SK-N-SH (cell line): ENCODE results near the gene SLC46A1. TPM values are rescaled to one million over a fixed set of nuclear protein-coding genes. Genes with fewer than 3 reads are reported as not detected.

Source experiments
- CTCF ChIA-PET: fragments of 300-600, 350-600 bp; formaldehyde crosslinking; extraction: SDS; loops from one replicate; lab custom pipeline; 2021; lab: Yijun Ruan, JAX
- POLR2A ChIA-PET: fragments of 350-600 bp; sonication (Branson Sonifier 250); formaldehyde crosslinking; extraction: SDS; loops from one replicate; lab custom pipeline; 2020; ENCODE audit warnings: antibody characterized with exemption, inconsistent platforms; lab: Yijun Ruan, JAX
- DNase-seq: peaks from one replicate; pipeline ENCODE4 v3.0.0; 2012
- H2AFZ ChIP-seq: fragments of 200-600 bp; sonication (generic); 2 replicates; pipeline ENCODE4 v1.8.1; 2016; ENCODE audit warnings: antibody characterized with exemption, mild to moderate bottlenecking, low read depth
- H3F3A ChIP-seq: fragments of 200-600 bp; sonication (generic); replicated peaks from 2 replicates; pipeline ENCODE3; 2016; ENCODE audit warnings: antibody characterized with exemption, mild to moderate bottlenecking; ENCODE audit not compliant: insufficient read depth
- H3K27ac ChIP-seq, 2 experiments: fragments of 200-500 bp in 1 of 2; fragments of 200-600 bp in 1 of 2; sonication (Bioruptor generic) in 1 of 2; sonication (generic), shearing (Covaris generic) in 1 of 2; 2 replicates each; pipeline versions ENCODE4 v1.5.1 to v1.6.1; 2014 to 2016; ENCODE audit warnings: low read depth in 2 of 2, inconsistent platforms in 1 of 2, low read length in 1 of 2, mild to moderate bottlenecking in 1 of 2, mixed read lengths in 1 of 2
- H3K27me3 ChIP-seq: fragments of 200-600 bp; sonication (generic), shearing (Covaris generic); 2 replicates; pipeline ENCODE4 v1.6.1; 2016; ENCODE audit warnings: mixed run types; ENCODE audit not compliant: insufficient read depth
- H3K36me3 ChIP-seq, 2 experiments: fragments of 200-500 bp in 1 of 2; fragments of 200-600 bp in 1 of 2; sonication (Bioruptor generic) in 1 of 2; sonication (generic) in 1 of 2; replicated peaks in 1 of 2; 2 replicates each; pipeline versions ENCODE3 to v1.5.1; 2014 to 2016; ENCODE audit warnings: low read length in 1 of 2, mild to moderate bottlenecking in 1 of 2; ENCODE audit not compliant: insufficient read depth in 2 of 2, control insufficient read depth in 1 of 2
- H3K4me1 ChIP-seq, 2 experiments: fragments of 200-500 bp in 1 of 2; fragments of 200-600 bp in 1 of 2; sonication (Bioruptor generic) in 1 of 2; sonication (generic), shearing (Covaris generic) in 1 of 2; 2 replicates each; pipeline versions ENCODE4 v1.5.1 to v1.6.1; 2014 to 2016; ENCODE audit warnings: low read depth in 1 of 2, low read length in 1 of 2, mixed run types in 1 of 2; ENCODE audit not compliant: insufficient read depth in 2 of 2, control insufficient read depth in 1 of 2
- H3K4me2 ChIP-seq: fragments of 200-600 bp; sonication (generic), shearing (Covaris generic); 2 replicates; pipeline ENCODE4 v1.6.1; 2017; ENCODE audit warnings: mixed run types
- H3K4me3 ChIP-seq, 2 experiments: fragments of 200-500 bp in 1 of 2; fragments of 200-600 bp in 1 of 2; sonication (Bioruptor generic) in 1 of 2; sonication (generic), shearing (Covaris generic) in 1 of 2; 2 replicates each; pipeline versions ENCODE4 v1.5.1 to v1.8.1; 2014 to 2016; ENCODE audit warnings: low read depth in 2 of 2, inconsistent platforms in 1 of 2, low read length in 1 of 2, mild to moderate bottlenecking in 1 of 2, mixed read lengths in 1 of 2, moderate library complexity in 1 of 2
- H3K79me2 ChIP-seq: fragments of 200-600 bp; sonication (generic); 2 replicates; pipeline ENCODE4 v1.8.1; 2017; ENCODE audit warnings: mild to moderate bottlenecking; ENCODE audit not compliant: insufficient read depth
- H3K9ac ChIP-seq: fragments of 200-600 bp; sonication (generic); 2 replicates; pipeline ENCODE4 v1.6.1; 2017; ENCODE audit warnings: mixed run types
- H3K9me2 ChIP-seq: fragments of 200-600 bp; sonication (generic); 2 replicates; pipeline ENCODE4 v1.6.1; 2017; ENCODE audit warnings: mixed run types
- H3K9me3 ChIP-seq: fragments of 200-600 bp; sonication (generic); 2 replicates; pipeline ENCODE4 v1.6.1; 2017; ENCODE audit warnings: mixed run types, mild to moderate bottlenecking, moderate library complexity
- H4K20me1 ChIP-seq: fragments of 200-600 bp; sonication (generic); 2 replicates; pipeline ENCODE4 v1.6.1; 2017; ENCODE audit warnings: mild to moderate bottlenecking, mixed run types; ENCODE audit not compliant: insufficient read depth
- CHD2 ChIP-seq: fragments of 150-350 bp; IDR thresholded peaks from 2 replicates; pipeline ENCODE4 v1.6.1; 2018; ENCODE audit warnings: low read length; ENCODE audit not compliant: partially characterized antibody
- CTCF ChIP-seq: fragments of 200-600 bp; sonication (generic); IDR thresholded peaks from 2 replicates; pipeline ENCODE4 v1.6.1; 2017; ENCODE audit warnings: antibody characterized with exemption, mild to moderate bottlenecking, moderate library complexity
- EZH2phosphoT487 ChIP-seq: fragments of 200-600 bp; sonication (generic); IDR thresholded peaks from 2 replicates; pipeline ENCODE4 v1.6.1; 2017; ENCODE audit warnings: low read depth, mixed run types, mild to moderate bottlenecking, antibody characterized with exemption, moderate library complexity, borderline replicate concordance
- FOSL2 ChIP-seq: IDR thresholded peaks from 2 replicates; pipeline ENCODE4 v1.4.0; 2012; ENCODE audit warnings: low read depth, mild to moderate bottlenecking, moderate library complexity, borderline replicate concordance
- FOXJ3 ChIP-seq: sonication (generic); formaldehyde crosslinking; IDR thresholded peaks from 2 replicates; pipeline ENCODE4 v1.5.1; 2020; ENCODE audit warnings: mild to moderate bottlenecking, missing genetic modification reagents
- GABPA ChIP-seq: IDR thresholded peaks from 2 replicates; pipeline ENCODE4 v1.4.0; 2012; ENCODE audit warnings: low read depth, mild to moderate bottlenecking
- GATA2 ChIP-seq: sonication (generic); formaldehyde crosslinking; IDR thresholded peaks from 2 replicates; pipeline ENCODE4 v1.5.0; 2020; ENCODE audit warnings: mild to moderate bottlenecking, missing genetic modification reagents
- JUND ChIP-seq: IDR thresholded peaks from 2 replicates; pipeline ENCODE4 v1.4.0; 2012
- MAX ChIP-seq: IDR thresholded peaks from 2 replicates; pipeline ENCODE4 v1.4.0; 2012; ENCODE audit warnings: low read depth
- MEF2A ChIP-seq: IDR thresholded peaks from 2 replicates; pipeline ENCODE4 v1.4.0; 2012; ENCODE audit warnings: low read depth, borderline replicate concordance
- MXI1 ChIP-seq: IDR thresholded peaks from 2 replicates; pipeline ENCODE4 v1.6.1; 2012; ENCODE audit warnings: mild to moderate bottlenecking, low read depth, low read length, improper control_type of control experiment
- NFIC ChIP-seq: IDR thresholded peaks from 2 replicates; pipeline ENCODE4 v1.4.0; 2012; ENCODE audit warnings: borderline replicate concordance
- NRF1 ChIP-seq: IDR thresholded peaks from 2 replicates; pipeline ENCODE4 v1.6.1; 2012; ENCODE audit warnings: low read depth, mild to moderate bottlenecking, low read length
- POLR2AphosphoS5 ChIP-seq: IDR thresholded peaks from 2 replicates; pipeline ENCODE4 v1.6.1; 2012; ENCODE audit warnings: low read depth, low read length
- RAD21 ChIP-seq: IDR thresholded peaks from 2 replicates; pipeline ENCODE4 v1.6.1; 2012; ENCODE audit warnings: mild to moderate bottlenecking, low read length
- RFX5 ChIP-seq: IDR thresholded peaks from 2 replicates; pipeline ENCODE4 v1.6.1; 2012; ENCODE audit warnings: mild to moderate bottlenecking, improper control_type of control experiment, low read length
- RXRA ChIP-seq: IDR thresholded peaks from 2 replicates; pipeline ENCODE4 v1.4.0; 2012; ENCODE audit warnings: low read depth, mild to moderate bottlenecking, borderline replicate concordance
- SMC3 ChIP-seq: IDR thresholded peaks from 2 replicates; pipeline ENCODE4 v1.6.1; 2012; ENCODE audit warnings: low read depth, low read length, improper control_type of control experiment
- TCF12 ChIP-seq: IDR thresholded peaks from 2 replicates; pipeline ENCODE4 v1.4.0; 2012
- TEAD4 ChIP-seq: IDR thresholded peaks from 2 replicates; pipeline ENCODE4 v1.4.0; 2012; ENCODE audit warnings: mild to moderate bottlenecking, borderline replicate concordance; ENCODE audit not compliant: insufficient read depth
- YY1 ChIP-seq: IDR thresholded peaks from 2 replicates; pipeline ENCODE4 v1.4.0; 2012; ENCODE audit warnings: low read depth, mild to moderate bottlenecking
- WGBS: methylation state at CpG from one replicate; pipeline ENCODE4 v1.1.6; 2017; ENCODE audit warnings: low lambda C conversion rate; 5-methylcytosine and 5-hydroxymethylcytosine counted together
- polyA plus RNA-seq, 3 experiments: library from polyadenylated mRNA; depleted of rRNA; stranded (reverse); fragments of >200 nt; gene quantifications; 2 replicates each; pipeline ENCODE4 v1.2.3, GENCODE V29; 2012

Gene SLC46A1
- polyA plus RNA-seq, 1 of the 3 experiments (the other 2 are of a cell fraction), result 4.3 TPM

GRCh38 chr17:28365487-28365886, 40.5 kb downstream of the SLC46A1 start (continued):
- TF ChIP-seq EZH2phosphoT487 (no peak), MAX (no peak), RFX5 (no peak), CTCF (no peak)

GRCh38 chr17:28364665-28365363, 41.2 kb downstream of the SLC46A1 start, which contains the start of gene SEBOX:
Gene SEBOX, minus strand, starts transcription at chr17:28365199. Its CDS starts 48 bp downstream, at chr17:28365151.
- Histone ChIP-seq H3K9ac (no peak within 1 kb of the TSS), H3K4me3 (no peak within 1 kb of the TSS), H3K27ac (no peak within 1 kb of the TSS), H3K36me3 (peaks cover 11 to 38% of the 10 kb centered on the region in 2 experiments), H3K9me2 (no peaks in the 10 kb centered on the region), H3K27me3 (no peaks in the 10 kb centered on the region), H3F3A (peaks cover 7% of the 10 kb centered on the region), H3K79me2 (no peaks in the 10 kb centered on the region), H3K9me3 (no peaks in the 10 kb centered on the region), H2AFZ (no peak within 1 kb of the TSS), H3K4me1 (peaks cover 0 to 2% of the 10 kb centered on the region in 2 experiments; a peak in 1 of 4 replicates), H3K4me2 (no peak within 1 kb of the TSS), H4K20me1 (no peaks in the 10 kb centered on the region)
- ChIA-PET CTCF (no interaction called here), POLR2A (no interaction called here)
- TF ChIP-seq GATA2 (CRISPR knock-in tag) (no peak), FOXJ3 (CRISPR knock-in tag) (no peak), NFIC (no peak), YY1 (no peak)
- DNase-seq, result no peak
- 94% methylated on average over 11 of the region's 13 CpGs for WGBS

GRCh38 chr17:28363776-28364650, 42.0 kb downstream of the SLC46A1 start:
- no peak for DNase-seq
- 96% methylated on average over 7 of the region's 8 CpGs for WGBS
- H3K27ac ChIP-seq, result no peak overlapping the region
- H3K27me3 ChIP-seq, result no peaks in the 10 kb centered on the region
- no peaks in the 10 kb centered on the region for H4K20me1 ChIP-seq
- no peak overlapping the region for H3K4me3 ChIP-seq
- H3K36me3 ChIP-seq, result peaks cover 18 to 41% of the 10 kb centered on the region in 2 experiments
- H3K9me2 ChIP-seq, result no peaks in the 10 kb centered on the region
- TF ChIP-seq MAX, result no peak
- no peak for TF ChIP-seq MXI1
- TF ChIP-seq NRF1, result no peak
- TF ChIP-seq RXRA, result no peak
- TF ChIP-seq GABPA, result no peak
- TF ChIP-seq POLR2AphosphoS5, result no peak
- no peak for TF ChIP-seq YY1
- TF ChIP-seq RAD21, result no peak
- TF ChIP-seq CHD2, result no peak
- no peak for TF ChIP-seq SMC3
- TF ChIP-seq JUND, result no peak
- no peak for TF ChIP-seq MEF2A
- no peak for TF ChIP-seq TEAD4
- no peak for TF ChIP-seq TCF12
- TF ChIP-seq FOSL2, result no peak
- H3F3A ChIP-seq, result peaks cover 6% of the 10 kb centered on the region
- peaks cover 3% of the 10 kb centered on the region; the same call in 1 of the 2 replicates for H3K79me2 ChIP-seq
- H3K9me3 ChIP-seq, result no peaks in the 10 kb centered on the region
- H3K4me1 ChIP-seq, result no peaks in the 10 kb centered on the region
- no peak overlapping the region for H3K4me2 ChIP-seq
- H2AFZ ChIP-seq, result no peak overlapping the region
- H3K9ac ChIP-seq, result no peak overlapping the region
- POLR2A ChIA-PET, result no interaction called here
- CTCF ChIA-PET, result no interaction called here
